CD4-positive, alpha-beta T cell treated with Interleukin-21 for 1 hour (primary cell): Measurements from ENCODE around the gene PIWIL4.
"Not testable (repeated sequence)": the region's sequence is repeated elsewhere in the genome, so short reads cannot be mapped to it uniquely, and the experiment has no call there.

Experiments
- DNase-seq: peaks from one replicate; pipeline ENCODE4 v3.0.0-alpha.2; 2020

Gene PIWIL4

DNA sequence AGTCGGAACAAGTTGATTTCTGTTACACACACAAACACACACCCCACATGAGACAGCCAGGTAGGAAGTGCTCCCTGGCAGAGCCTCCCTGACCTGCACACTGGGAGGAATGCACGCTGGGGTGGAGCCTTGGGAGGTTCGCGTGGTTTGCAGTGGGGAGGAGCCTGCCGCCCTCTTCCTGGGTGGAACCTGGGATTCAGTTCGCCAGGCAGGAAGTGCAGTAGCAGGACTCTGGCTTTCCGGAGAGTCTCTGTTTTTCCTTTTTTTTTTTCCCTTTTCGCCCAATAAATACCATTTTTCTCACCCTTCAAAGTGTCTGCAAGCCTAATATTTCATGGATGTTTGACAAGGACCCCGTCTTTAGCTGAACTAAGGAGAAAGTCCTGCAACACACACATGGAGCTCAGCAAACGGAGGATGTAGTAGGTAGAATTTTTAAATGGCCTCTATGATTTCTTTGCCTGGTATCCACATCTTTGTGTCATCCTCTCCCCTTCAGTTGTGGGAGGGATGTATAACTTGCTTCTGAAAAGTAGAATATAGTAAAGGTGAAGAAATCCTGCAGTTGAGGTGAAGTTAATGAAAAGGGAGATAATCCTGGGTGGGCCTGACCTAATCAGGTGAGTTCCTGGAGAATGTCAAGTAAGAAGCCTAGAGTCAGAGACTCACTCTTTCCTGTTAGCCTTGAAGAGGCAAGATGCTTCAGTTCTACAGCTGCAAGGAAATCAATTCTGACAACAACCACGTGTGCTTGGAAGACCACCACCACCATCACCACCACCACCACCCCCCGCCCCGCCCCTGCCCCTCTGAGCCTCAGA lies 72.9 kb downstream of the PIWIL4 start:
- no peak for DNase-seq

DNA sequence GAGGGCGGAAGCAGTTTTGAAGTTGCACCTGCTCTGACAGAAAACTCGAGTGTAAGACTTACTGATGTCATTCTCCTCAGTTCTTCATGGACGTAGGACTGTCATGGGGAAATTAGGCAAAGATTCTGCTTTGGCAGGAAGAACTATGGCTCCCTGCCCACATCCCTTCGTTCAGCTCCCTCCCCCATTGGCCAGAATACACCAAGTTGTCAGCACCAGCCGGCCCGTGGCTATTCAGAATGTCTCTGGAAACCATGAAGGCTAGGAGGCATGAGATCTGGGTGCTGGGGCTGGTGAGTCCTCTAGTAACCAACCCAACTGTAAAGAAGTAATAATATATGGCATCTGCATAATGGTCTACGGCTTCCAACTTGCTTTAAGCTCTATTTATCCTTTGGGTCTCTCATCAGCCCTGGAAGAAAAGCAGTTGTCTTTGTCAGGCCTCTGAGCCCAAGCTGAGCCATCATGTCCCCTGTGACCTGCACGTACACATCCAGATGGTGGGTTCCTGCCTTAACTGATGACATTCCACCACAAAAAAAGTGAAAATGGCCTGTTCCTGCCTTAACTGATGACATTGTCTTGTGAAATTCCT lies 74.1 kb downstream of the PIWIL4 start:
- no peak for DNase-seq

DNA sequence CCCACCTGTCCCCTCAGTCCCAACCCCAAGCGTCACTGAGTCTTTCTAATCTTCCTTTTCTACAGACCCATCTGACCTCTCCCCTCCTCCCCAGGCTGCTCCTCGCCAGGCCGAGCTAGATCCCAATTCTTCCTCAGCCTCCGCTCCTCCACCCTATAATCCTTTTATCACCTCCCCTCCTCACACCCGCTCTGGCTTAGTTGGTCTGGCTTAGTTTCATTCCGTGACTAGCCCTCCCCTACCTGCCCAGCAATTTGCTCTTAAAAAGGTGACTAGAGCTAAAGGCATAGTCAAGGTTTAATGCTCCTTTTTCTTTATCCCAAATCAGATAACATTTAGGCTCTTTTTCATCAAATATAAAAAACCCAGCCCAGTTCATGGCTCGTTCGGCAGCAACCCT lies 76.0 kb downstream of the PIWIL4 start:
- not testable (repeated sequence) for DNase-seq

DNA sequence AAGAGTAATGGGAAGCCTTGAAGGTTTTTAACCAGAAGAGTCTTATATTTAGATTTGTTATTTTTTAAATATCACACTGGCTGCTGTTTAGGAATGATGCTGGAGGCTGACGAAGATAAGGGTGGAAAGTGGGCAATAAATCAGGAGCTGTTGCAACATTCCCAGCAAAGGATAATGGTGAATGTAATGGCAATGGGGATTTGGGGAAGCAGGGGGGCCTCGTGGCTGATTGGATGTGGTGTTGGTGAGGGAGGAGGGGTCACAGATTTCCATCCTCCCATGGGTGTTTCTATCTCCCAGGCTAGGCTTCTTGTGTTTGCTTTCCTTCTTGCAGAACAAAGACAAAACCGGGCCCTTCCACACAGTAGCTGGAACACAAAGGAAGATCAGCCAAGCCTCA lies 80.8 kb downstream of the PIWIL4 start:
- DNase-seq = no peak

DNA sequence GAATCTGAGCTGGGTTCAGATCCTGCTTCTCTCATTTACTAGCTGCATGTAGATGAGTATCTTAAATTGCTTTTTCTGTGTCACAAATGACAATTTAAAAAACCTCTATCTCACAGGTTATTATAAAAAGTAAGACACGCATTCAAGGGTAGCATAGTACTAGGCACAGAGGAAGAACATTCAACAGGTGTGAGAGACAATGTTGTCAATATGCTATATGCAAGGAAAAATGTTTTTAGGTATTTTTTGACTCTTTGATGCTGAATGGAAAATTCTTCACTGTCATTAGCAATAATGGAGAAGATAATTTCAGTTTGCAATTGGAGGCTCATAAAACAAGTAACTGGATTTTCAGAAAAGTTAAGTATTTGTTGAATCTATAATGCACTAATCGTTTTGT lies 81.6 kb downstream of the PIWIL4 start:
- DNase-seq = no peak

DNA sequence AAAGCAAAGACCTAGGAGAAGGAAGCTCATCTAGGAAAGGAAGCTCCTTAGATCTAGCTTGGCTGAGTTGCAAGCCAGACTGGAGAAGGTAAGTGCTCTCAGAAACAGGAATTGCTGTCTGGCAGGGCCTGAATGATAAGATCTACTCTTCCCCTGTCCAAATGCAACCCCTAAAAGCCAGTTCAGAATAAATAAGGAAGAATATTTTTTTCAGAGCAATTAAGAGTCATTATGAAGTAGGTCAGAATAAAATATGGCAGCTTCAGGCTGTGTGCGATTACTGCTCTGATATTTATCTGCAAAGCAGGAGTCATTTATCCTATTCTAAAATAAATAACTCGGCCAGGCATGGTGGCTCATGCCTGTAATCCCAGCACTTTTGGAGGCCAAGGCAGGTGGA lies 82.1 kb downstream of the PIWIL4 start:
- no peak for DNase-seq

DNA sequence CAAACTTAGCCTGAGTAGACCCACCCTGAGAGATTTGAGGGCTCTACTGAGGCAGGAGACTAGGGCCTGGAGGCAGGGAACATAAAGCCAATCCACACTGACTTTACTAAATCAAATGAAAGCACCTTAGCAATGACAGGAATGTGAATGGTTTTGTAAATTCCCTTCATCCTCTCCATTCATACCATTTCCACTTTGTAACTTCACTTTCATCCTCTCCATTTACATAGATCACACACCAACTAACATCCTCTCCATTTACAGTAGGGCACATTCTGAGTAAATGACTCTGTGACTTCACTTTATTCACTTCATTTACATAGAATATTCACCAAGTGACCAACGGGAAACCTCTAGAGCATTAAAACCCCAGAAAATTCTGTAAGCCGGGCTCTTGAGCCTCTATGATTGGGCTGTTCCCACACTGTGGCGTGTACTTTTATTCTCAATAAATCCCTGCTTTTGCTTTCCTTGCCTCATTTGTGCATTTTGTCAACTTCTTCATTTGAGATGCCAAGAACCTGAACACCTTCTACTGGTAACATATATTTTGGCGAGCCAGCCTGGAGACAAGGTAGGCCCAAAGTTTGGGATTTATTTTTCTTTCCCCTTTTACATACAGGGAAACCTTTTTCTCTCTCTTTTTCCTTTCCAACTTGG lies 82.9 kb downstream of the PIWIL4 start:
- no peak for DNase-seq

DNA sequence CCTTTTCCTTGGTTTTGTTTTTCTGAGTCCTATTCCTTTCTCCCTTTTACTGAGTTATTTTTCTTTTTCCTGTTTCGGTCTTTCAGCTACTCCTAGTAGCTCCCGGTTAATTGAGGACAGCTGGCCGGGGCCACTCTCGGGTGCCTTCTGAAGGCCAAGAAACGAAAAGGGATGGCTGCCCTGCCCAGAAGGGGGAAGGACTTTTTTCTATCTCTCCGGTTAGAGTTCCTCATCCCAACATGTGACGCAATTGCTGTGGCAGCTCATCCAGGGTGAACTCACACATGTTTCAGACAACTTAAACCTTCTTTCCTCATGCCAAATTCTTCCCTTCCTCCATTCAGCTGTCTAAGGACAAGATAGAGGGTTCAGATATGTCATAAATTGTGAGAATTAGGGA lies 83.6 kb downstream of the PIWIL4 start:
- DNase-seq = no peak

DNA sequence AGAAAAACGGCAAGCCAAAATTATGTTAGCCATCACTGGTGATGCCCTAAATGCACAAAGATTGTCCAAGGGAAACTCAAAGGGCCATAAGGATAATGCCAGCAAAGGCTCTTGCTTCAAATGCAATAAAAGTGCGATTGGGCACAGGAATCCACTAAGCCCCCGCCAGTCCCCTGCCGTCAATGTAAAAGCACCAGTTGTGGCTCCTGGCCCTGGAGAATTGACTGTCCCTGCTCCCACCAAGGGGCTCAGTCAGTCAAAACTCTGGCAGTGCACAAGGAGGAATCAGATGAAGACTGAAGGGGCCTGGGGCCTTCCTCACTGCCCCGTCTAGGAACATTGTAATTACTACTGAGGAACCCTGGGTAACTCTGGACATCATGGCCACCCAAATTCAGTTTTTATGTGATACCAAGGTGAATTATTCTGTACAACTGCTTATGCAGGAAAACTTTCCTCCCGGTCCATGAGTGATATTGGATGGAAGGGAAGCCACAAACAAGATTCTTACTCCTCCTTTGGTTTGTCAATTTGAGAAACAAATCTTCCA lies 85.6 kb downstream of the PIWIL4 start:
- DNase-seq = no peak

DNA sequence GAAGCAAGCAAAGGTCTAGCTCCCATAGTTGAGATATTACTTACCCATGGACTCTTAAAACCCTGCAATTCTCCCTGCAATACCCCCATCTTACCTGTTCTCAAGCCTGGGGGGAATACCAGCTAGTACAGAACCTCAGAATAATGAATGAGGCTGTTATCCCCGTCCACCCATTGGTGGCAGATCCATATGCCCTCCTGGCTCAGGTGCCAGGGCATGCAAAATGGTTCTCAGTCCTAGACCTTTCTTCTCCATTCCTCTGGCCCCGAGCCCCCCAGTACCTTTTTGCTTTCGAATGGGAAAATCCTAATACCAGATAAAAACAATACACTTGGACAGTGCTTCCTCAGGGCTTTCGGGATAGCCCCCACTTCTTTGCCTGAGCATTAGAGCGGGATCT lies 86.4 kb downstream of the PIWIL4 start:
- no peak for DNase-seq

DNA sequence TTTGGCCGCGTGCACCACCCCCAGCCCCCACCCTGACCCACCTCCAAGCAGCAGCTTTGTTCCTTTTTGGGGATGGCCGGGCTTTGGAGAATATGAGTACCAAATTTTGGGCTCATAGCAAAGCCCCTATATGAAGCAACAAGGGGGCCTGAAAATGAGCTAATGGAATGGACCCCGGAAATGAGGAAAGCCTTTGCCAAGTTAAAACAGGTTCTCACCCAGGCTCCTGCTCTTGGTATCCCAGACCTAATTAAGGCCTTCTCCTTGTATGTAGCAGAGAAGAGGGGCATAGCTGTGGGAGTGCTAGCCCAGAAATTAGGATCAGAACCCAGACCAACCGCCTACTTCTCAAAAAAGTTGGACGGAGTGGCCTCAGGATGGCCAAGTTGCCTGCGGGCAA lies 87.0 kb downstream of the PIWIL4 start:
- no peak for DNase-seq

DNA sequence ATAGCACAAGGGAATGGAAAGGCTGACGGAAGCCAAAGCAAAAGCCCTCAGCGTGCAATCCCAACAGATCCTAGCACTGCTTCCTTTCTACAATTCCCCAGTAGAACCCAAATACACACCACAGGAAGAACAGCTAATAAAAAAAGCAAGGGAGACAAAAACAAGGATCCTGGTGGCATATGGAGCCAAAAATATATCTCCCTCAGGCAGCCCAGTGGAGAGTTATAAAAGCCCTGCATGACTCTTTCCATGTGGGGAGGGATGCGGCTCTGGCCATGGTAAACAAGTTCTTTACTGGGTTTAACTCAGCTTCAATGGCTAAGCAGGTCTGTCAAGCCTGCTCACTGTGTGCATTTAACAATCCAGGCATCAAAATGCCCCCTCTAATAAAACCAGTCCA lies 88.1 kb downstream of the PIWIL4 start:
- no peak for DNase-seq

DNA sequence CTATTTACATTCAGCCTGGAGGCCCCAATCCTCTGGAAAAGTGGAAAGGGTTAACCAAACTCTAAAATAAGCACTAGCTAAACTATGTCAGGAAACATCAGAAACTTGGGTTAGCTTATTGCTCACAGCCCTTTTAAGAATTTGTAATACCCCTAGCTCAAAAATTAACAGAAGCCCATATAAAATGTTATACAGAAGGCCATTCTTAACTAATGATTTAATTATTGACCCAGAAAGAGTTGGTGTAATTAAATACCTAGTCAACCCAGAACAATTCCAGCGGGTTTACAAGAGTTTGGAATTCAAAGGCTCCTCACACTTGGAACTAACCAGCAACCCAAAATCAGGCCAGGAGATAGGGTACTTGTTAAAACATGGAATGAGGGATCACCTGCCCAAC lies 88.8 kb downstream of the PIWIL4 start:
- DNase-seq = no peak

DNA sequence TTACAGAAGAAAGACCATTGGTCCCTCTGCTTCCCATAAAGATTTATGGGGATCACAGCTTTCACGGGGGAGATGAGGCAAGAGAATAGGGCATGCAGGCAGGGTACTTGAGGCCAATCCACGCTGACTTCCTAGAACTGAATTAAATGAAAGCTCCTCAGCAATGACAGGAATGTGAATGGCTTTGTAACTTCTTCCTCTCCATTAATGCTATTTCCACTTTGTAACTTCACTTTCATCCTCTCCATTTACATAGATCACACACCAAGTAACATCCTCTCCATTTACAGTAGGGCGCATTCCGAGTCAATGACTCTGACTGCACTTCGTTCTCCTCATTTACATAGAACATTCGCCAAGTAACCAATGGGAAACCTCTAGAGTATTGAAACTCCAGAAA lies 89.8 kb downstream of the PIWIL4 start:
- DNase-seq = no peak

DNA sequence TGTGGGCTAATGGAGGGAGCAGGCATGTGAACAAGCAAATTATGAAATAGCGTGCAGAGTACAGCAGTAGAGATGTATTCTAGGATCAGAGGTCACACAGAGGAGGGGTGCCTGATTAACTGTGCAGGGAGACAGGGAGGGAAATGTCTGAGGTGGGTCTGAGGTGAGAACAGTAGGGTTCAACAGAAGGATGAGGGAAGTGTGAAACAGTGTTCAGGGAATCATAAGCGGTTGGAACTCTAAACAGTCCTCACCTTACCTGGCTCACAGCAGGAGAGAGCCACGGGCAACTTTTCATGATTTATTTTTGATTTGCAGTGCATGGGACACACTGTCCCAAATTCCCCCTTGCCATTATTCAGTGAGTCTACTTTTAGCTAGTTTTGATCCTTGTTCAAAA lies 90.5 kb downstream of the PIWIL4 start:
- no peak for DNase-seq

DNA sequence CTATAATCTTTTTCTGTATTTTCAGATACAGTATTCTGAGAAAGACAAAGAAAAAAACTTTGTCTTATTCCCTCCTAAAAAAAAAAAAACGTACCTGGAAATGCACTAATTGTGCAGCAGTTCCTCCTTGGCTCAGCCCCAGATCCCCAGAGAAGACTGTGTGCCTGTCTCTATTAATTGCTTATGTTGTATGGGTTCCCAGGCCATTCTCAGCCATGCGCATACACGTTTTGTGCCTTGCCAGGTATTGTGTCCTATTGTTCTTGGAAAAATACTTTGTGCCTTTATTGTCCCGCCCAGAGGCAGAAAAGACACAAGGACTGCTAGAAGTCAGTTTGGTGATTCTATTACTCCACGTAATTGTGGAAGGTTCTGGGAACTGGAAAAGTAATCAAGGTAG lies 91.2 kb downstream of the PIWIL4 start:
- DNase-seq = no peak

DNA sequence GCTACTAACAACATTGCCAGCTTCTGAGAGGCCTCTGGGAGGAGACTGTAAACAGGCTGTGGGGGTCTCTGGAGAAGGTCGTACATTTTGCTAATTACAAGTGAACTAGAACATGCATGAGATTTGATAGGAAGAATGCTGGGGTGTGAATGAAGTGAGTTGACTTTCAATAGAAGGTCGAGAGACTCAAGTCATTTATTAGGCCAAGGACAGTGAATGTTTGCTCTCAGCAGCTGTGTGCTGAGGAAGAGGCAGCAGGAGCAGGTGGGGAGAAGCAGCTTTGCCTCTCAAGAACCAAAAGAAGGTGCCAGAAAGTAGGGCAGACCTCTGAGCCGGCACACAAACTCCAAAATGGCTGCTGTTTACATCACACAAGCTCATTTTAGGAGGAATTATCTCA lies 91.7 kb downstream of the PIWIL4 start:
- no peak for DNase-seq

DNA sequence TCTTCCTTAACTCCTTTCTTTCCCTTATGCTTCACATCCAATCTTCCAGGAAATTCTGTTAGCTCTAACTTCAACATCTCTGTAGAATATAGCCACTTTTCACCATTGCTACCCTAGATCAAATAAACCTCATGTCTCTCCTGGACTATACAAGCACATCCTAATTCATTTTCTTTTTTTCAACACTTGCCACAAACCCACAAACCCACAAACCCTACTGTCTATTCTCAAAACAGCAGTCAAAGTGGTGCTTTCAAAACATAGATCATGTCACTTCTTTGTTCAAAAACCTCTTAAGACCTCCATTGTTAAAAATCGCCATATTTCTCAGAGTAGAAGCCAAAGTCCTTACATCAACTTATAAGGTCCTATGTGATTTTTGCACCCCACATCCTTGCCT lies 94.3 kb downstream of the PIWIL4 start:
- DNase-seq = no peak

DNA sequence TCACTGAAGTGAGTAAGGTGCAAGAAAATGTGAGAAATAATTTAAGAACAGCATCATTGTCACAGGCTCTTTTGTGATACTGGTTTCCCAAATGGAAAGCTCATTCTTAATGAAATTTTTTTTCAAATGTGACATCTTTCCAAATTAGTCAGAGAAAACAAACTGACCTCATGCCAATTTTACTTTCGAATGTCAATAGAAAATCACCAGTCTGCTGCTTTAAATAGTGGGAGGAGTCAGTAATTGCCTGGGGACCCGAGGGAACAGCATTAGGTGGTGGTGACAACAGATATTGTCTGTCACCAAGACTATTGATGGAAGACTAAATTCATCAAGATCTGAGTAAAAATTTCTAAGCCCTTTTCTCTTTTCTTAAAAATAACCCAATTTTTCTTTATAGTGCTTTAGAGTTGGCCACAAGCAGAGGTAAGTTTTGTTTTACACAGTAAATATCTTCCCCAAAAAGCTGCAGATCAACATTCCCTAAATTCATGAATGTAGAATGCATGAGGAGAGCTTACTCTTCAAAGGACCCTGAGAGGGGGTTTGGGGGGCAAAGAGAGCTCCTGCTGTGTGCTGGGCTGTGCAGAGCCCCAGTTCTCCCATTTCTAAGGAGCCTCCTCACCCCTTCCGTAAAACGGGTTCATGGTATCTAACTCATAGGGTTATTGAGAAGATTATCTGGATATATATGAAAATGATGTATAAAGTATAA lies 95.1 kb downstream of the PIWIL4 start:
- no peak for DNase-seq

DNA sequence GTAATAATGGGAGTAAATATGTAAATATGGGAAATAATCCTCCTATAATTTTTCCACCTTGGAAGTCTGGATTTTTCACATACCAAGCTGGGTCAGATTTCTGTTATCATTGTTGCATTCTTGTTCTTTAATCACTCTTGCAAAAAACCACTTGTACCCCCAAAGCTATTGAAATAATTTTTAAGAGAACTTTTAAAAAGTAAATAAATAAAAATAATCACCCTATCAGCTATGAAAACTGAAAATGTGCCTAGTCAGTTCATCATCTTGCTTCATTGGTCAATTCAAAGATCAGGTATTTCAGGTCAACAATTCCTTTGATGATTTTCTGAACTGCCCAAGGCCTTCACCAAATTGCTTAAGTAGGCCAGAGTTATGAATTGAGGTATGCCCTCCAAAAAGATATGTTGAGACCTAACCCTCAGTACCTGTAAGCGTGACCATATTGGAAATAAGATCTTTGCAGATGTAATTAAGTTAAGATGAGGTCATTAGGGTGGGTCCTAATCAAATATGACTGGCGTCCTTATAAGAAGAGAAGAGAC lies 95.8 kb downstream of the PIWIL4 start:
- DNase-seq = no peak

DNA sequence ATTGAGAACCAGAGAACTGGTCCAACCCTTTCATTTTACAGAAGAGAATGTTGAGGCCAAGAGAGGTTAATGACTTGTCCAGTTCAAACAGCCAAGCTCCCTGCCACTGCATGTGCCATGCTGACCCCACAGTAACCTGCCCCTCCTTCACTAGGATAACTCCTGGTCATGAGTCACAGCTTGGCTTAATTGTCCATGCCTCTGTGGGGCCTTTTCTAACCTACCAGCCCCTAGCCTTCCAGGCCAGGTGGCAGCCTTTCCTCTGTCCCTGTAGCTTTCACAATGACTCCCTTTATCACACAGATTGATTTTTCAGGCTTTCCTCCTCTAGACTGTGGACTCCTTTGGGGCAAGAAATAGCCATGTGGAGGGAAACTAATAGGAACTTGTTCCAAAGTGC lies 97.2 kb downstream of the PIWIL4 start:
- DNase-seq = no peak

DNA sequence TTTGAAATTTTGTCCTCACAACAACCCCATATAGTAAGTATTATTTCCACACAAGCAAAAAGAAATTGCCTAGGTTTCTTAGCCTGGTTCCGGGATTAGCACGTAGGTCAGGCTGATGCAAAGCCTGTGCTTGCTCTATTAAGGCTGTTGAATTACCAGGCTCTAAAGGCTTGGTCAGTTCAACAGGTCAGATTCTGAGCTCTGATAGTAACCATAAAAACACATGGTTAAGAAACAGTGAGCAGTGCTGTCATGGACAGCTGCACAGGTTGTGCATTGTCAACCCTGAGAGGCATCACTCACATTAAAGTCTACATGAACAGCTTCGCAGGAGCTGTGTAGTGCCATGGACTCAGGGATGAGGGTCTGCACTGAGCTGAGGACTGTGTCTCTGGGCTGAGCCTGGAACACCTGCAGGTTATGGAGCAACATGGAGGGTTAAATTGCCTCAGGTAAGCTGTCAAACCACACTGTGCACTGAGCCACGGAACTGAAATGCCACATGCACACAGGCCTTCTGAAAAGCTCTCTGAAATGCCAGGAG lies 98.0 kb downstream of the PIWIL4 start:
- DNase-seq = no peak
